RWPE2 (cell line): Measurements from ENCODE around the gene HMX2.
"Not testable (repeated sequence)": the region's sequence is repeated elsewhere in the genome, so short reads cannot be mapped to it uniquely, and the experiment has no call there.

Experiments
- ATAC-seq: fragments of 200-7000 bp; cut with Tn5 transposase; 3 replicates; pipeline ENCODE4 v1.9.1; 2021; ENCODE audit warnings: low read depth
- DNase-seq: peaks from one replicate; pipeline ENCODE4 v3.0.0-alpha.2; 2020; ENCODE audit warnings: low spot score
- H3K27ac ChIP-seq: fragments of 450-650 bp; 2 replicates; pipeline ENCODE4 v1.5.1; 2017; ENCODE audit warnings: mild to moderate bottlenecking; ENCODE audit not compliant: poor library complexity, severe bottlenecking
- H3K27me3 ChIP-seq: fragments of 250-450 bp; sonication (Bioruptor Pico); 2 replicates; pipeline ENCODE4 v1.5.1; 2021; ENCODE audit warnings: mild to moderate bottlenecking, moderate library complexity; ENCODE audit not compliant: insufficient read depth, poor library complexity, severe bottlenecking
- H3K36me3 ChIP-seq: fragments of 250-450 bp; sonication (Bioruptor Pico); 2 replicates; pipeline ENCODE4 v1.5.1; 2020; ENCODE audit warnings: low read depth, mild to moderate bottlenecking, moderate library complexity
- H3K4me1 ChIP-seq: fragments of 250-450 bp; sonication (Bioruptor Pico); 2 replicates; pipeline ENCODE4 v1.5.1; 2021; ENCODE audit warnings: mild to moderate bottlenecking, moderate library complexity; ENCODE audit not compliant: insufficient read depth, poor library complexity, severe bottlenecking
- H3K4me3 ChIP-seq: fragments of 250-450 bp; sonication (Bioruptor Pico); 2 replicates; pipeline ENCODE4 v1.5.1; 2021; ENCODE audit warnings: mild to moderate bottlenecking, moderate library complexity; ENCODE audit not compliant: severe bottlenecking
- H3K9me3 ChIP-seq: fragments of 250-450 bp; sonication (Bioruptor Pico); 2 replicates; pipeline ENCODE4 v1.5.1; 2021; ENCODE audit warnings: mild to moderate bottlenecking, moderate library complexity; ENCODE audit not compliant: severe bottlenecking
- CTCF ChIP-seq: fragments of 450-650 bp; IDR thresholded peaks from one replicate; pipeline ENCODE4 v1.5.1; 2017; ENCODE audit warnings: mild to moderate bottlenecking, moderate library complexity; ENCODE audit not compliant: poor library complexity, severe bottlenecking

The HMX2 gene

DNA sequence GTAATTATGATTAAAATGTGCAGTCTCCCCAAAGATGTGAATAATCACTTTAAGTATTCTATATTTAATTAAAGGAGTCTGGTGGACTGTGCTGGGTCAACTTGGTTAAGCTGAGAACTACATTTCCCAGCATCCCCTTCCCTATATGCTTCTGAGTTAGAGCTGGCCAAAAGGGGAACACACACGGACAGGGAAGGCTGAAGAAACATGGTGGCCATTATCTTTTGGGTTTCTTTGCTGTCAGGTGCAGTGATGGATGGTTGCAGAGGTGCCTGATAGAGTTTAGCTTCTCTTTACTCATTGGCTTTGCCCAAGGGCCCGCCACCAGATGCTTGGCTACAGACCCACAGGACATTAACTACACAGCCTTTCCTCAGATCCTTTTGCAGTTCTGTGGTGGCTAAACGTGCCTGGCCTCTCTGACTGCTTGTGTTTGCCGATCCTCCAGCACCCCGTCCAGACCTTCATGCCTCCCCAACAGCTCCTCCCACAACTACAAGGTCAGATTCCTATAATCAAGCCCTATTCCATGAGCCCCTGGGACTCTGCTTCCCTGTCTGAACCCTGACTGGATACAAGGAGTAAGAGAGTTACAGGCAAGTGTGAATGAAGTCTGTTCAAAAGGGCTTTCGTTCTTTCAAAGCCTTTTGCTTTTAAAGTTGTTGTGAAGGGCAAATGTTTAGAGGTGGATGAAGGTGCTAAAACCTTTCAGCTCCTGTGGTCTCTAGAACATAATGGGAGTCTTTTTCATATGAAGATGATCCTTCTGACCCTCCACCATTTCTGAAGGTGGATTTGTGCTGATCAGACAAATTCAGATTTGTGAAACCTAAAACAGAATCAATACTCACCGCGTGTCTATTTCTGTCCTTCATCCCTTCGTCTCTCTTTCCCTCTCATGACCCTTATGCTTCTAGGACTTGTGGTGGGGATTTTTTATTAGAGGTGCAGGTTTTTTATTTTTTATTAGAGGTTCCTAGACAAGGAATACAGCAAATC lies 27.8 kb downstream of the HMX2 start:
- no peaks in the 10 kb centered on the region for H3K4me1 ChIP-seq
- ATAC-seq: no peak
- no peak for DNase-seq
- H3K4me3 ChIP-seq: no peak overlapping the region
- no peaks in the 10 kb centered on the region for H3K27me3 ChIP-seq
- no peaks in the 10 kb centered on the region for H3K9me3 ChIP-seq
- H3K27ac ChIP-seq: no peak overlapping the region
- TF ChIP-seq CTCF: no peak
- peaks cover 27% of the 10 kb centered on the region for H3K36me3 ChIP-seq

DNA sequence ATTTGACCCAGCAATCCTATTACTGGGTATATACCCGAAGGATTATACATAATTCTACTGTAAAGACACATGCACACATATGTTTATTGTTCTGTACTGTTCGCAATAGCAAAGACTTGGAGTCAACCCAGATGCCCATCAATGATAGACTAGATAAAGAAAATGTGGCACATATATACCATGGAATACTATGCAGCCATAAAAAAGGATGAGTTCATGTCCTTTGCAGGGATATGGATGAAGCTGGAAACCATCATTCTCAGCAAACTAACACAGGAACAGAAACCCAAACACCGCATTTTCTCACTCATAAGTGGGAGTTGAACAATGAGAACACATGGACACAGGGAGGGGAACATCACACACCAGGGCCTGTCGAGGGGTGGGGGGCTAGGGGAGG lies 30.5 kb downstream of the HMX2 start:
- not testable (repeated sequence) for DNase-seq, H3K4me1 ChIP-seq, H3K27ac ChIP-seq, ATAC-seq, H3K27me3 ChIP-seq, H3K9me3 ChIP-seq, H3K4me3 ChIP-seq
- H3K36me3 ChIP-seq: peaks cover 13% of the 10 kb centered on the region

GRCh38 chr10:123180101-123181090 lies 32.5 kb downstream of the HMX2 start:
- ATAC-seq: no peak; the same call in 2 of the 3 replicates

GRCh38 chr10:123183724-123184123 lies 35.8 kb downstream of the HMX2 start:
- H3K4me3 ChIP-seq: no peak overlapping the region
- no peaks in the 10 kb centered on the region for H3K4me1 ChIP-seq
- H3K9me3 ChIP-seq: peaks cover 4% of the 10 kb centered on the region
- ATAC-seq: no peak
- H3K27ac ChIP-seq: no peak overlapping the region
- no peak for TF ChIP-seq CTCF
- DNase-seq: no peak
- no peaks in the 10 kb centered on the region for H3K27me3 ChIP-seq
- 0 out of 2 replicates have a peak, but pooled peaks cover 7% of the 10 kb centered on the region for H3K36me3 ChIP-seq

More at GRCh38 chr10:123180101-123181090, 32.5 kb downstream of the HMX2 start:
- Histone ChIP-seq H3K9me3 (peaks cover 4% of the 10 kb centered on the region), H3K27me3 (no peaks in the 10 kb centered on the region), H3K4me1 (no peaks in the 10 kb centered on the region), H3K27ac (no peak overlapping the region), H3K4me3 (no peak overlapping the region), H3K36me3 (peaks cover 14% of the 10 kb centered on the region; the same call in 1 of the 2 replicates)
- no peak for TF ChIP-seq CTCF
- DNase-seq: no peak

- no peak overlapping the region for H3K4me3 ChIP-seq
- H3K4me1 ChIP-seq: no peaks in the 10 kb centered on the region
- ATAC-seq (no peak), DNase-seq (no peak)
- H3K27ac ChIP-seq: no peak overlapping the region
- H3K27me3 ChIP-seq: no peaks in the 10 kb centered on the region
- no peak for TF ChIP-seq CTCF
- H3K9me3 ChIP-seq: peaks cover 4% of the 10 kb centered on the region
- H3K36me3 ChIP-seq: 0 out of 2 replicates have a peak, but pooled peaks cover 7% of the 10 kb centered on the region
These were observed 39.8 kb downstream of the HMX2 start for GRCh38 chr10:123187781-123188180.
